GM12878 (cell line): Measurements from ENCODE around the gene SEMA5A. TPM values are rescaled to one million over a fixed set of nuclear protein-coding genes. Genes with fewer than 3 reads are reported as not detected.

Source experiments
- ATAC-seq: fragments of 200-7000 bp; cut with Tn5 transposase; 3 replicates; pipeline ENCODE4 v1.9.1; 2020; ENCODE audit warnings: mild to moderate bottlenecking, moderate library complexity
- BruUV-seq: library from RNA; stranded (reverse); fragments of 400-500 nt; replicated peaks from 2 replicates; lab custom pipeline; 2021; lab: Mats Ljungman, UMichigan
- CTCF ChIA-PET: fragments of 300-600 bp; sonication (Branson Sonifier 250); formaldehyde crosslinking; extraction: SDS; loops from one replicate; lab custom pipeline; 2021; ENCODE audit warnings: inconsistent platforms; lab: Yijun Ruan, JAX
- POLR2A ChIA-PET: fragments of 350-600 bp; formaldehyde crosslinking; extraction: SDS; loops from one replicate; lab custom pipeline; 2021; ENCODE audit warnings: inconsistent platforms; lab: Charles Lee
- RAD21 ChIA-PET: fragments of 300-600 bp; sonication (Branson Sonifier 250); formaldehyde crosslinking; loops from one replicate; lab custom pipeline; 2023; ENCODE audit warnings: antibody characterized with exemption; ENCODE audit not compliant: unreplicated experiment; lab: Charles Lee
- SMC1A ChIA-PET: fragments of 300-600 bp; sonication (Branson Sonifier 250); formaldehyde crosslinking; loops from one replicate; lab custom pipeline; 2023; ENCODE audit not compliant: unreplicated experiment, uncharacterized antibody; lab: Charles Lee
- DNase-seq: peaks from one replicate; pipeline ENCODE4 v3.0.0-alpha.2; 2011; ENCODE audit warnings: low read depth, low spot score
- FAIRE-seq: peaks from 3 replicates; lab custom pipeline; 2011; peaks lifted over from hg19 to GRCh38; lab: Jason Lieb, UNC
- H2AFZ ChIP-seq: 2 replicates; pipeline ENCODE4 v1.6.0; 2011; ENCODE audit warnings: low read depth, low read length, control low read depth; ENCODE audit not compliant: control insufficient read depth
- H3K27ac ChIP-seq: 2 replicates; pipeline ENCODE4 v1.5.1; 2011; ENCODE audit warnings: control low read depth; ENCODE audit not compliant: control insufficient read depth, insufficient read depth
- H3K27me3 ChIP-seq, 2 experiments: replicated peaks in 1 of 2; 2 replicates each; pipeline versions ENCODE4 v1.6.0 to v1.6.1; 2011; ENCODE audit warnings: low read length in 1 of 2; ENCODE audit not compliant: control insufficient read depth in 2 of 2, insufficient read depth in 2 of 2
- H3K36me3 ChIP-seq, 2 experiments: 2 replicates each; pipeline ENCODE4 v1.5.1; 2011; ENCODE audit warnings: low read length in 1 of 2; ENCODE audit not compliant: control insufficient read depth in 2 of 2, insufficient read depth in 2 of 2
- H3K4me1 ChIP-seq: 2 replicates; pipeline ENCODE4 v1.6.1; 2011; ENCODE audit warnings: mild to moderate bottlenecking, low read length, moderate library complexity, mixed read lengths; ENCODE audit not compliant: control insufficient read depth, insufficient read depth
- H3K4me2 ChIP-seq: 2 replicates; pipeline ENCODE4 v1.6.0; 2011; ENCODE audit warnings: control low read depth; ENCODE audit not compliant: control insufficient read depth, insufficient read depth
- H3K4me3 ChIP-seq: fragments of 200-600 bp; sonication (generic); 2 replicates; pipeline ENCODE4 v1.5.1; 2016
- H3K79me2 ChIP-seq: 2 replicates; pipeline ENCODE4 v1.6.0; 2011; ENCODE audit warnings: low read length; ENCODE audit not compliant: control insufficient read depth, insufficient read depth
- H3K9ac ChIP-seq: 2 replicates; pipeline ENCODE4 v1.8.0; 2011; ENCODE audit warnings: low read length, control low read depth, mixed read lengths; ENCODE audit not compliant: control insufficient read depth, insufficient read depth
- H3K9me3 ChIP-seq: replicated peaks from 3 replicates; pipeline ENCODE4 v1.5.1; 2011; ENCODE audit warnings: mild to moderate bottlenecking, low read length; ENCODE audit not compliant: control insufficient read depth, insufficient read depth
- H4K20me1 ChIP-seq: 2 replicates; pipeline ENCODE4 v1.6.0; 2011; ENCODE audit not compliant: control insufficient read depth, insufficient read depth
- ASH2L ChIP-seq: fragments of 300-600, 200-600 bp; sonication (generic); IDR thresholded peaks from 2 replicates; pipeline ENCODE4 v1.6.1; 2017; ENCODE audit warnings: low read depth, mild to moderate bottlenecking, borderline replicate concordance
- ATF2 ChIP-seq: IDR thresholded peaks from 2 replicates; pipeline ENCODE4 v1.6.1; 2012; ENCODE audit warnings: low read length, inconsistent platforms
- ATF3 ChIP-seq: IDR thresholded peaks from 2 replicates; pipeline ENCODE4 v1.6.1; 2011; ENCODE audit warnings: low read depth, mild to moderate bottlenecking, low read length, moderate library complexity, borderline replicate concordance; ENCODE audit errors: extremely low read depth
- BACH1 ChIP-seq: fragments of 450-650 bp; IDR thresholded peaks from 2 replicates; pipeline ENCODE4 v1.6.1; 2017; ENCODE audit warnings: mild to moderate bottlenecking, borderline replicate concordance
- BCL3 ChIP-seq: IDR thresholded peaks from 2 replicates; pipeline ENCODE4 v1.6.1; 2011; ENCODE audit warnings: borderline replicate concordance, low read depth, mild to moderate bottlenecking, moderate library complexity, low read length; ENCODE audit not compliant: insufficient read depth, poor library complexity, severe bottlenecking
- CBX5 ChIP-seq: sonication (generic); IDR thresholded peaks from 2 replicates; pipeline ENCODE4 v1.6.1; 2016; ENCODE audit warnings: low read depth, moderate library complexity, mild to moderate bottlenecking, inconsistent platforms
- CEBPB ChIP-seq, 2 experiments: fragments of 150-350 bp in 1 of 2; IDR thresholded peaks; 2 replicates each; pipeline ENCODE4 v1.6.1; 2012 to 2014; ENCODE audit warnings: low read depth in 2 of 2, low read length in 2 of 2, borderline replicate concordance in 1 of 2, inconsistent platforms in 1 of 2
- E2F4 ChIP-seq: IDR thresholded peaks from 2 replicates; pipeline ENCODE4 v1.6.1; 2012; ENCODE audit warnings: low read depth, low read length, improper control_type of control experiment
- FOXM1 ChIP-seq: IDR thresholded peaks from 2 replicates; pipeline ENCODE4 v1.6.1; 2012; ENCODE audit warnings: low read depth, mild to moderate bottlenecking, inconsistent platforms, low read length, moderate library complexity
- IRF5 ChIP-seq: fragments of 450-650 bp; IDR thresholded peaks from 2 replicates; pipeline ENCODE4 v1.6.1; 2017; ENCODE audit warnings: borderline replicate concordance
- JUNB ChIP-seq: IDR thresholded peaks from 2 replicates; pipeline ENCODE4 v1.6.1; 2016; ENCODE audit warnings: antibody characterized with exemption, mild to moderate bottlenecking
- KAT2A ChIP-seq: conservative IDR thresholded peaks from 2 replicates; pipeline ENCODE4 v1.6.1; 2011; ENCODE audit warnings: low read depth, low read length; ENCODE audit not compliant: control insufficient read depth
- KDM1A ChIP-seq: fragments of 200-600 bp; sonication (generic); IDR thresholded peaks from 2 replicates; pipeline ENCODE4 v1.6.1; 2016; ENCODE audit warnings: borderline replicate concordance
- PAX8 ChIP-seq: fragments of 450-650 bp; IDR thresholded peaks from 2 replicates; pipeline ENCODE4 v1.6.1; 2017; ENCODE audit warnings: mild to moderate bottlenecking, moderate library complexity
- PKNOX1 ChIP-seq: fragments of 450-650 bp; IDR thresholded peaks from 2 replicates; pipeline ENCODE4 v1.6.1; 2016; ENCODE audit warnings: mild to moderate bottlenecking
- PML ChIP-seq: IDR thresholded peaks from 2 replicates; pipeline ENCODE4 v1.6.1; 2012; ENCODE audit warnings: low read length, inconsistent platforms
- SIX5 ChIP-seq: IDR thresholded peaks from 2 replicates; pipeline ENCODE4 v1.6.1; 2011; ENCODE audit warnings: mild to moderate bottlenecking, low read depth, low read length, moderate library complexity; ENCODE audit not compliant: severe bottlenecking
- SMAD1 ChIP-seq: fragments of 450-650 bp; IDR thresholded peaks from 2 replicates; pipeline ENCODE4 v1.6.1; 2018; ENCODE audit warnings: mild to moderate bottlenecking, low read depth; ENCODE audit not compliant: partially characterized antibody
- ZNF622 ChIP-seq: fragments of 450-650 bp; IDR thresholded peaks from 2 replicates; pipeline ENCODE4 v1.6.1; 2017; ENCODE audit warnings: mild to moderate bottlenecking, inconsistent platforms
- WGBS: methylation state at CpG from one replicate; pipeline ENCODE4 v1.1.6; 2016; ENCODE audit warnings: low lambda C conversion rate; ENCODE audit not compliant: insufficient replicate concordance, insufficient coverage; ENCODE audit errors: missing lambda C conversion rate; 5-methylcytosine and 5-hydroxymethylcytosine counted together
- in situ Hi-C: fragments of 300-500 bp; cut with MboI; formaldehyde crosslinking; loops from 9 replicates; pipeline ENCODE4 v1.14.3; 2018; ENCODE audit warnings: mixed read lengths
- intact Hi-C: fragments of 100-400 bp; cut with micrococcal nuclease; formaldehyde crosslinking; loops from one replicate; pipeline ENCODE4 v1.14.2; 2022; ENCODE audit not compliant: unreplicated experiment
- polyA plus RNA-seq, 11 experiments: library from polyadenylated mRNA; depleted of rRNA in 4 of 11; unstranded in 6 of 11; stranded (reverse) in 5 of 11; fragments of >200 nt; fragmentation: Nextera tagmentation in 4 of 11; fragmentation: Illumina TruSeq in 1 of 11; extraction: Ambion mirVana in 4 of 11; extraction: Trizol in 1 of 11; gene quantifications; 1 replicate in 1 of 11; 2 replicates in 10 of 11; pipeline versions ENCODE4 v1.2.1 to v1.2.3, GENCODE V29; 2011 to 2016; ENCODE audit warnings: inconsistent platforms in 2 of 11, missing spikeins in 2 of 11, low read depth in 1 of 11
- total RNA-seq, 4 experiments: library from RNA; depleted of rRNA in 3 of 4; stranded (reverse); fragments of >200 nt in 3 of 4; fragmentation: Illumina TruSeq in 1 of 4; extraction: Trizol in 1 of 4; gene quantifications; 2 replicates each; pipeline versions ENCODE4 v1.2.1 to v1.2.3, GENCODE V29; 2013 to 2021

Gene SEMA5A
- total and polyA plus RNA-seq, 10 of the 15 experiments (the other 5 are each of a cell fraction or from before 2014, with no cell fraction given) = 0.03 to 2.4 (median 0.09) TPM; not detected in 1

GRCh38 chr5:9284781-9285307 lies 261.0 kb downstream of the SEMA5A start:
- H3K4me2 ChIP-seq = no peak overlapping the region
- ATAC-seq = no peak
- CTCF ChIA-PET = no interaction called here
- H3K36me3 ChIP-seq = no peaks in the 10 kb centered on the region
- DNase-seq = no peak
- no peaks in the 10 kb centered on the region for H3K4me1 ChIP-seq
- intact Hi-C loops (no loop called here), in situ Hi-C loops (no loop called here)
- no peaks in the 10 kb centered on the region for H4K20me1 ChIP-seq
- no peaks in the 10 kb centered on the region for H3K79me2 ChIP-seq
- no TSS peak for BruUV-seq
- POLR2A ChIA-PET = no interaction called here
- H3K9ac ChIP-seq = no peak overlapping the region
- no peak overlapping the region for H3K27ac ChIP-seq
- H2AFZ ChIP-seq = no peak overlapping the region
- RAD21 ChIA-PET = no interaction called here
- no peak for FAIRE-seq
- H3K27me3 ChIP-seq = no peaks in the 10 kb centered on the region; a peak in 1 of 4 replicates
- H3K4me3 ChIP-seq = no peak overlapping the region
- H3K9me3 ChIP-seq = no peaks in the 10 kb centered on the region
- TF ChIP-seq CEBPB (IDR thresholded peaks at IDR 0.05; ENCODE audit: borderline replicate concordance in 1 of 2, low read depth in 2 of 2, low read length in 2 of 2) = no peak
- no peak for TF ChIP-seq SMAD1
- TF ChIP-seq KDM1A = no peak
- no peak for TF ChIP-seq BCL3
- TF ChIP-seq SIX5 = no peak
- TF ChIP-seq BACH1 = no peak
- no peak for TF ChIP-seq PML
- TF ChIP-seq ATF3 = no peak
- no peak for TF ChIP-seq ASH2L
- TF ChIP-seq IRF5 = no peak
- TF ChIP-seq PAX8 = no peak
- TF ChIP-seq ATF2 = no peak
- no peak for TF ChIP-seq CBX5
- no peak for TF ChIP-seq ZNF622
- no peak for TF ChIP-seq KAT2A
- no peak for TF ChIP-seq JUNB
- no peak for TF ChIP-seq FOXM1
- TF ChIP-seq PKNOX1 = no peak
- no peak for TF ChIP-seq E2F4
- WGBS = 7% methylated on average over 3 of the region's 3 CpGs
- SMC1A ChIA-PET = no interaction called here
